RWPE2 (cell line): ENCODE measurements around the gene BMS1.

ENCODE experiments used
- ATAC-seq: fragments of 200-7000 bp; cut with Tn5 transposase; 3 replicates; pipeline ENCODE4 v1.9.1; 2021; ENCODE audit warnings: low read depth
- DNase-seq: peaks from one replicate; pipeline ENCODE4 v3.0.0-alpha.2; 2020; ENCODE audit warnings: low spot score
- H3K27ac ChIP-seq: fragments of 450-650 bp; 2 replicates; pipeline ENCODE4 v1.5.1; 2017; ENCODE audit warnings: mild to moderate bottlenecking; ENCODE audit not compliant: poor library complexity, severe bottlenecking
- H3K27me3 ChIP-seq: fragments of 250-450 bp; sonication (Bioruptor Pico); 2 replicates; pipeline ENCODE4 v1.5.1; 2021; ENCODE audit warnings: mild to moderate bottlenecking, moderate library complexity; ENCODE audit not compliant: insufficient read depth, poor library complexity, severe bottlenecking
- H3K36me3 ChIP-seq: fragments of 250-450 bp; sonication (Bioruptor Pico); 2 replicates; pipeline ENCODE4 v1.5.1; 2020; ENCODE audit warnings: low read depth, mild to moderate bottlenecking, moderate library complexity
- H3K4me1 ChIP-seq: fragments of 250-450 bp; sonication (Bioruptor Pico); 2 replicates; pipeline ENCODE4 v1.5.1; 2021; ENCODE audit warnings: mild to moderate bottlenecking, moderate library complexity; ENCODE audit not compliant: insufficient read depth, poor library complexity, severe bottlenecking
- H3K4me3 ChIP-seq: fragments of 250-450 bp; sonication (Bioruptor Pico); 2 replicates; pipeline ENCODE4 v1.5.1; 2021; ENCODE audit warnings: mild to moderate bottlenecking, moderate library complexity; ENCODE audit not compliant: severe bottlenecking
- H3K9me3 ChIP-seq: fragments of 250-450 bp; sonication (Bioruptor Pico); 2 replicates; pipeline ENCODE4 v1.5.1; 2021; ENCODE audit warnings: mild to moderate bottlenecking, moderate library complexity; ENCODE audit not compliant: severe bottlenecking
- TF ChIP-seq, protein P1 (sequence below): fragments of 450-650 bp; IDR thresholded peaks from one replicate; pipeline ENCODE4 v1.5.1; 2017; ENCODE audit warnings: mild to moderate bottlenecking, moderate library complexity; ENCODE audit not compliant: poor library complexity, severe bottlenecking

Gene BMS1

DNA sequence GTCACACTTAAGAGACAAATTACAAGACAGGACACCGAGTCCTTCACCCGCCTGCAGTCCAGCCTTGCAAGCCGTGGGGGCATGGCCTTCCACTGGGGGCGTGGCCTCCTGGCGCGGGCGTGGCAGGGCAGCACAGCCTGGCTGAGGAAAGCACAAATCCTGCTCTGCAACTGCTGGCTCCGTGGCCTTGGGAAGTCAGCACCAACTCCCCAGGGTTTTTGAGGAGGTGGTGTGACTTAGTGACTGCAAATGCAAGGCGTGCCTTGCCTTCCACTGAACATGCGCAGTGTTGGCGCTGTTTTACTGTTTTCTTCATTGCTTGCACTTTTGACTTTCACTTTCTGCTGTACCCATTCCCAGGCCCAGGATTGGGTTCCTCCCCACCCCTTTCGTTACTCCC, 12.9 kb upstream of the BMS1 start:
- no peaks in the 10 kb centered on the region for H3K9me3 ChIP-seq
- H3K4me3 ChIP-seq, result no peak overlapping the region
- ATAC-seq (no peak), DNase-seq (no peak)
- H3K36me3 ChIP-seq, result no peaks in the 10 kb centered on the region
- H3K27me3 ChIP-seq, result no peaks in the 10 kb centered on the region
- no peaks in the 10 kb centered on the region for H3K4me1 ChIP-seq
- no peak overlapping the region for H3K27ac ChIP-seq
- TF ChIP-seq, protein P1, sequence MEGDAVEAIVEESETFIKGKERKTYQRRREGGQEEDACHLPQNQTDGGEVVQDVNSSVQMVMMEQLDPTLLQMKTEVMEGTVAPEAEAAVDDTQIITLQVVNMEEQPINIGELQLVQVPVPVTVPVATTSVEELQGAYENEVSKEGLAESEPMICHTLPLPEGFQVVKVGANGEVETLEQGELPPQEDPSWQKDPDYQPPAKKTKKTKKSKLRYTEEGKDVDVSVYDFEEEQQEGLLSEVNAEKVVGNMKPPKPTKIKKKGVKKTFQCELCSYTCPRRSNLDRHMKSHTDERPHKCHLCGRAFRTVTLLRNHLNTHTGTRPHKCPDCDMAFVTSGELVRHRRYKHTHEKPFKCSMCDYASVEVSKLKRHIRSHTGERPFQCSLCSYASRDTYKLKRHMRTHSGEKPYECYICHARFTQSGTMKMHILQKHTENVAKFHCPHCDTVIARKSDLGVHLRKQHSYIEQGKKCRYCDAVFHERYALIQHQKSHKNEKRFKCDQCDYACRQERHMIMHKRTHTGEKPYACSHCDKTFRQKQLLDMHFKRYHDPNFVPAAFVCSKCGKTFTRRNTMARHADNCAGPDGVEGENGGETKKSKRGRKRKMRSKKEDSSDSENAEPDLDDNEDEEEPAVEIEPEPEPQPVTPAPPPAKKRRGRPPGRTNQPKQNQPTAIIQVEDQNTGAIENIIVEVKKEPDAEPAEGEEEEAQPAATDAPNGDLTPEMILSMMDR, result no peak

DNA sequence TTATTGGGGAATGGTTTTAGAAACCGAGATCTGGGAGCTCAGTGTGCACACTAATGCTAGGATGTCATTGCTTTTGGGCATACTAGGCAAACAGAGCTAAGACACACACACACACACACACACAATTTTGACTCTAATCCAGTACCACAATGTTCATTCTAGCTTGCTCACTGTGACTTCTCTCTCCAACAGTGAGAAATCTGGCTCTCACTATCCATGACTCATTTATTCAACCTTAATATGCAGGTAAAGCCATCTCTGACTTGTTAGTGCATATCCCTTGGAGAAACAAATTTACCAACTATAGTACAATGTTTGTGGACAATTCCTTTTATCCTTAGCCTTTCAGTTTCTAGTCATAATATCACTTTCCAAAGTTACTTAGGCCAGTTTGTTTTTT, 5.9 kb upstream of the BMS1 start:
- no peak overlapping the region for H3K27ac ChIP-seq
- H3K27me3 ChIP-seq, result no peaks in the 10 kb centered on the region
- H3K9me3 ChIP-seq, result no peaks in the 10 kb centered on the region
- peaks cover 4% of the 10 kb centered on the region for H3K4me1 ChIP-seq
- no peak for DNase-seq
- no peak overlapping the region for H3K4me3 ChIP-seq
- ATAC-seq, result peak; percentile 36; the same call in 1 of the 3 replicates
- H3K36me3 ChIP-seq, result no peaks in the 10 kb centered on the region
- TF ChIP-seq, protein P1, result no peak

DNA sequence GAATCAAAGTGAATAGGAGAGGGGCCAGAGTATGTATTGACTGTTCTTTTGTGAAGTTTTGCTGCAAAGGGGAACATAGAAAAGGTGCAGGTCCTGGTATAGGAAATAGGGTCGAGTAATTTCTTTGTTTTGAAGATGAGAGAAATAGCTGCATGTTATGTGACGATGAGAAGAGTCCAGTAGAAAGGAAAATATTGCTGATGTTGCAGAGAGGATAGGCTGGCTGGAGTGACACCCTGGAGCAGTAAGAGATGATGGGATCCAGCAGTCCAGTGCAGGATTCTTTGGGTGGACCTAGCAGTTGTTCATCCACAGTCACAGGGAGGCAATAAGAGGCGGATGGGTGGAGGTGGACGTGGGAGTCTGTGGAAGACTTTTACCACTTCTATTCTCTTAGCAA, 2.1 kb upstream of the BMS1 start:
- no peak for ATAC-seq
- Histone ChIP-seq H3K4me1 (peaks cover 5% of the 10 kb centered on the region), H3K27me3 (no peaks in the 10 kb centered on the region), H3K27ac (no peak overlapping the region), H3K4me3 (no peak overlapping the region), H3K36me3 (peaks cover 16% of the 10 kb centered on the region), H3K9me3 (no peaks in the 10 kb centered on the region)
- TF ChIP-seq, protein P1, result no peak
- DNase-seq, result no peak

DNA sequence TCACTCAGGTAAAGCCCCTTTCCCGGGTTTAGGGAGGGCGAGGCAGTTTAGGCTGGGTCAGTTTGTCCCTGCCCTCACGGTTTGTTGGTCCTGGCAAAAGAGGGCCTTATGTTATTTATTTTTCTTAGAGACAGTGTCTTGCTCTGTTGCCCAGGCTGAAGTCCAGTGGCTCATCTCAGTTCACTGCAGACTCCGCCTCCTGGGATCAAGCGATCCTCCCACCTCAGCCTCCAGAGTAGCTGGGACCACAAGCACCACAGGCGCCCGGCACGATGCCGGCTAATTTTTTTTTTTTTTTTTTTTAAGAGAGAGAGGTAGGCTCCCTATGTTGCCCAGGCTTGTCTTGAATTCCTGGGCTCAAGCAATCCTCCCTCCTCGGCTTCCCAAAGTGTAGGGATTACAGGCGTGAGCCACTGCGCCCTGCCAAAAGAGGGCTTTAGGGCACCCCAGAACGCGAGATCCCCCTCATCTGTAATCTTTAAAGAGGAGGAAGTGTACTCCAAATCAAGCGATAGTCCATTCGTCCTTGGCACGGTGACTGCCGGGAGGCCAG, 626 bp upstream of the BMS1 start:
- no peak for ATAC-seq
- Histone ChIP-seq H3K27ac (peak overlapping the region; percentile 67), H3K4me1 (peaks cover 5% of the 10 kb centered on the region), H3K9me3 (no peaks in the 10 kb centered on the region), H3K36me3 (peaks cover 28% of the 10 kb centered on the region), H3K4me3 (peak overlapping the region; percentile 81), H3K27me3 (no peaks in the 10 kb centered on the region)
- TF ChIP-seq, protein P1, result no peak
- no peak for DNase-seq

DNA sequence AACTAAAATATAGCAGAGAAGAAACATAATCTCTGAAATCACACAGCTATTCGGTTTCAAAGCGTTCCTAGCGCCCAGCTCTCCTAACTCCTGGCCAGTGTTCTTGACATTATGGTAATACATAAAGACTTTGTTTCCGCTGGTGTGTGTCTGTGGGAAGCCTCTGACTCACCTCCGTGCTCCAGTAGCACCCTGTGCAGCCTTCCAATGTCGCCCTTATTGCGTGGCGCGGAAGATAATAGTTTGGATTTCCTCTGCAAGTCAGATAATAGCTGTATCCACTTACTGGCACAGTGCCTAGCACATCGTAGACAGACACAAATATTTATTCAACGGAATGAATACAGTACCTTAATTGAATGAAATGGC, 570 bp downstream of the BMS1 start:
- TF ChIP-seq, protein P1, result no peak
- Histone ChIP-seq H3K4me3 (peak overlapping the region; percentile 81), H3K27ac (peak overlapping the region; percentile 67), H3K36me3 (peaks cover 40% of the 10 kb centered on the region), H3K9me3 (no peaks in the 10 kb centered on the region), H3K4me1 (peaks cover 5% of the 10 kb centered on the region), H3K27me3 (no peaks in the 10 kb centered on the region)
- no peak for DNase-seq
- peak; percentile 60 for ATAC-seq
